IPS-18c (cell line): ENCODE measurements around the gene LAMC1.

Experiments
- H3K4me3 ChIP-seq: 2 replicates; pipeline ENCODE4 v1.7.0; 2013; ENCODE audit warnings: low read depth, mild to moderate bottlenecking, low read length, moderate library complexity; ENCODE audit not compliant: insufficient read depth
- H3K9me3 ChIP-seq: one replicate; pipeline ENCODE4 v1.6.1; 2013; ENCODE audit warnings: mild to moderate bottlenecking, low read length, moderate library complexity; ENCODE audit not compliant: control insufficient read depth, insufficient read depth

LAMC1 gene

DNA sequence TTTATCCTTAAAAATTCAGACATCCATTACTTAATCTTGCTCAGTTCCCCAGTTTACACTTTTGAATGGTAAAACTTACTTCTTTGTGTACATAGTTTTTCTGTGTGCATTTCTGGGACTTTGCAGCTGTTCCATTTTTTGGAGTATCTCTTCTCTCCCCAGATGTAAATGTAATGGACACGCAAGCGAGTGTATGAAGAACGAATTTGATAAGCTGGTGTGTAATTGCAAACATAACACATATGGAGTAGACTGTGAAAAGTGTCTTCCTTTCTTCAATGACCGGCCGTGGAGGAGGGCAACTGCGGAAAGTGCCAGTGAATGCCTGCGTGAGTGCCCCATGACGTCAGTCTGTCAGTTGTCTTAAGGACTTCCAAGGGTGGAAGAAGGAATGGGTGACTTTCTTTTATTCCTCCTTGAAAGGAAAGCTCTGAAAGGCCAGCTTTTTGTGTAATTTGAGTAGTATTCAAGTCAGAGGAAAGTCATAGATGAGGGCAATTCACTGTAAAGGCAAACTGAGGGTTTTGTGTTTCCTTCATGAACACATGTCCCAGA is 87.2 kb downstream of the LAMC1 start:
- no peaks in the 10 kb centered on the region for H3K9me3 ChIP-seq
- H3K4me3 ChIP-seq = no peak overlapping the region

DNA sequence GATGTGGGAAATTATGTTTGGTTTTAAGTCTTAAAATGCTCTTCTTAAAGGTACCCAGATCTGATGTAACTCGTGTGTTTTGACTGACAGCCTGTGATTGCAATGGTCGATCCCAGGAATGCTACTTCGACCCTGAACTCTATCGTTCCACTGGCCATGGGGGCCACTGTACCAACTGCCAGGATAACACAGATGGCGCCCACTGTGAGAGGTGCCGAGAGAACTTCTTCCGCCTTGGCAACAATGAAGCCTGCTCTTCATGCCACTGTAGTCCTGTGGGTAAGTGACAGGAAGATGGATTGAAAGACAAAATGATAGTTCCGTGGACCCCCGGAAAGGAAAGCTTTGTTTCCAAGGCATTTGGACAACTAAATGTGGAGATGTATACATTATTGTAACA is 91.2 kb downstream of the LAMC1 start:
- Histone ChIP-seq H3K4me3 (no peak overlapping the region), H3K9me3 (no peaks in the 10 kb centered on the region)

DNA sequence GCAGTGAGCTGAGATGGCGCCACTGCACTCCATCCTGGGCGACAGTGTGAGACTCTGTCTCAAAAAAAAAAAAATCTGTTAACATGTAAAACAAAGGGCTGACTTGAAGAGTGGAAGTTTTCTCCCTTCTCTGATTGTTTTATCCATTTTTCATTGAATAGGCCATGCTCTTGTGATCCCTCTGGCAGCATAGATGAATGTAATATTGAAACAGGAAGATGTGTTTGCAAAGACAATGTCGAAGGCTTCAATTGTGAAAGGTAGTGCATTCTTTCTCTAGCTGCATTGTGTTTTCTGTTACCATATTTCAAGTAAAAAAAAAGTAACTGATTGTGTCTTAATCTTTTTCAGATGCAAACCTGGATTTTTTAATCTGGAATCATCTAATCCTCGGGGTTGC is 93.2 kb downstream of the LAMC1 start:
- H3K9me3 ChIP-seq = no peaks in the 10 kb centered on the region
- no peak overlapping the region for H3K4me3 ChIP-seq

DNA sequence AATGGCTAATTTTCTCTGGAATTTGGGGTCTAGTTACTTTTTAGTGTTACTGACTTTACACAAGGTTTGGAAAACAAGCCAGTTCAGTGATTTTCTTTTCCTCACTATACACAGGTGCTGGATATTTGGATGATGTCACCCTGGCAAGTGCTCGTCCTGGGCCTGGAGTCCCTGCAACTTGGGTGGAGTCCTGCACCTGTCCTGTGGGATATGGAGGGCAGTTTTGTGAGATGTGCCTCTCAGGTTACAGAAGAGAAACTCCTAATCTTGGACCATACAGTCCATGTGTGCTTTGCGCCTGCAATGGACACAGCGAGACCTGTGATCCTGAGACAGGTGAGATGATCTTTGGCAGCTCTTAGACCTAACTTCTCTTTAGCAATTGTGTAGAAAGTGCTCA is 98.4 kb downstream of the LAMC1 start:
- Histone ChIP-seq H3K4me3 (no peak overlapping the region), H3K9me3 (no peaks in the 10 kb centered on the region)

DNA sequence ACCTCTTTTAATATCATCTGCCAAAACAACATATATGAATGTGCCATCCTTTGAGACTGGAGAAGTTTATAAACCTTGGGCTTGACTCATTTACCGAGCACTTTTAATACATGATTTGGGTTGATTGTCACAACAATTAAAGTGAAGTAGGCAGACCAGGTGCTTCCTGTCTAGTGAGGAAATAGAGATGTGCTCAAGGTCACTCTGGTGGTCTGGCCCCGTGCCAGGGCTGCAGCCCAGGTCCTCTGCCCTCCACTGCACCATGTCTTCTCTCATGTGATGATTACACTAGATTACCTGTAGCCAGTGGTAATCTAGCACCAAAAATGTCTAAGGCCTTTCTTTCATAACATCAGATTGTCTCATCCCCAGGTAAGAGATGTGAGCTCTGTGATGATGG is 101.0 kb downstream of the LAMC1 start:
- no peaks in the 10 kb centered on the region for H3K9me3 ChIP-seq
- no peak overlapping the region for H3K4me3 ChIP-seq

DNA sequence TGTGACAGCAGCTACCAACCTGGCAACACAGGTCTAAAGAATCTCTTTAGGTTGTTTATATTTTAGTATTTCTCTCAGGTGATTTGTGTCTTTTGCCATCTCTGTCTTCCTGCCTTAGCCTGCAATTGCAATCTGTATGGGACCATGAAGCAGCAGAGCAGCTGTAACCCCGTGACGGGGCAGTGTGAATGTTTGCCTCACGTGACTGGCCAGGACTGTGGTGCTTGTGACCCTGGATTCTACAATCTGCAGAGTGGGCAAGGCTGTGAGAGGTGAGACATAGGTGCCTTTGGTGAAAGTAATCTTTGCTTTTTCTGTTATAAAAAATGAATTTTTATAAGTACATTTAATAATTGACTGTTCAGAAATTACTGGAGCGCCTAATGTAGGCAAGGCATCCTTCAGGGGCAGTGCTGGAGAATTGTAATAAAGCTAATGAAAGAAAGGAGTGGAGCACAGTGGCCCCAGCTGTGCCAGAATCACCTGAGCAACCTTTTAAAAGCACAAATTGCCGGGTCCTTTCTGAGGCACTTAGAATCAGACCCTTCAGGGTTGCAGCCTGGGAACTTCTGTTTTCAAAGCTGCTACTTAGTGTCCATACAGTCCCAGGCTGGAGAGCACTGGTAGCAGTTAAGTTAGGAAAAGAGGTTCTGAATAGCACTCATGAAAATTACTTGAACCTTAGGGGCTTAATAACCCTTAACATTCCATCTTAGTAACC is 102.2 kb downstream of the LAMC1 start:
- no peaks in the 10 kb centered on the region for H3K9me3 ChIP-seq

DNA sequence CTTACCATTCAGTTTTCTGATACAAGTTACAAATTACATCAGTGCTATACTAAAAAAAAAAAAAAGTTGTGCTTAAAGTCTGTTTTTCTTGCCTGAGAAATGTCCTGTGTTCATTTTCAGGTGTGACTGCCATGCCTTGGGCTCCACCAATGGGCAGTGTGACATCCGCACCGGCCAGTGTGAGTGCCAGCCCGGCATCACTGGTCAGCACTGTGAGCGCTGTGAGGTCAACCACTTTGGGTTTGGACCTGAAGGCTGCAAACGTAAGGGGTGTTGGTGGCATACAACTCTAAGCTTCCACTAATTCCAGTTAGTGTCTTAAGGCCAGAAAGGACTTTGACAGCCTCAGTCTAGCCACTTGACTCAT is 102.8 kb downstream of the LAMC1 start:
- Histone ChIP-seq H3K4me3 (no peak overlapping the region), H3K9me3 (no peaks in the 10 kb centered on the region)

More for the DNA sequence above, 102.2 kb downstream of the LAMC1 start:
- H3K4me3 ChIP-seq = no peak overlapping the region

DNA sequence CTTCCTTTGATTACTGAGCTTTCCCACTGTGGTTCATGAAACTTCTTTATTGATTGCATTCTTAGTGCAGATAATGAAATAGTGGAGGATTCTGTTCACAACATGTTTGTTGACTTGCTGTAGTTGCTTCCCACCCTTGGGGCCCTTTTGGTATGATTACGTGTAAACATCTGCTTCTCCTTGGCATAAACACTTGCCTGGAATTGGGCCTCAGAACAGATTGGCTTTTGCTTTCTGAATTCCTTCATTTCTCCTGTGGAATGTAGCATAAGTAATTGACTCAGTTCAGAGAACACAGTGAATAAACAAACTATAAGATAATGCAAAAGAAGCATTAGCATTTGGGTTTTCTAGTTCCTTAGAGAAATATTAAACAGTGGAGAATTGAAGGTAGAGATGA is 103.3 kb downstream of the LAMC1 start:
- Histone ChIP-seq H3K4me3 (no peak overlapping the region), H3K9me3 (no peaks in the 10 kb centered on the region)

DNA sequence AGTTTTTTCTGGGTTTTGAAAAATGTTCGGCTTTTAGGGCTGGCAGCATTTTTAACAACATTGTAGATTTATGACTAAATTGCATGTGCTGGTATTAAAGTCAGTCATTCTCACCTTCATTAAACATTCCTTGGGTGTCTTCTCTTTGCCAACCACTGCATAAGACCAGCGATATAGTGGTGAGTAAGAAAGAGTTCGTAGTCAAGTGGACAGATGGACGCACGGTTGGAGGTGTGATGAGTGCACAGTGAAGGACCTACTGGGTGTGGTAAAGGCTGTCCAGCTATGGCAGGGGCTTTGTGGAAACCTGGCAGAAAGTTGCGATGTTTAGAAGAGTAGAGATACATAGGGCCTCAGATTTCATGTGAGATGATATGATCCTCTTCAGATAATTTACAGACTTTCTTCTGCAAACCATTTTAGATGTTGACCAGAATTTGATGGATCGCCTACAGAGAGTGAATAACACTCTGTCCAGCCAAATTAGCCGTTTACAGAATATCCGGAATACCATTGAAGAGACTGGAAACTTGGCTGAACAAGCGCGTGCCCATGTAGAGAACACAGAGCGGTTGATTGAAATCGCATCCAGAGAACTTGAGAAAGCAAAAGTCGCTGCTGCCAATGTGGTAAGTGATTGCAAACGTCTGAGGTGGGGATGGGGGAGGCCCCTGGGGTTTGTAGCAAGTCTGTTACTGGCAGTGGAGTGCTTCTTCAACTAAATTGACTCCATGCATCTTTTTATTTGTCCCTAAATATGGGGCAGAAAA is 106.9 kb downstream of the LAMC1 start:
- H3K4me3 ChIP-seq = no peak overlapping the region
- no peaks in the 10 kb centered on the region for H3K9me3 ChIP-seq

DNA sequence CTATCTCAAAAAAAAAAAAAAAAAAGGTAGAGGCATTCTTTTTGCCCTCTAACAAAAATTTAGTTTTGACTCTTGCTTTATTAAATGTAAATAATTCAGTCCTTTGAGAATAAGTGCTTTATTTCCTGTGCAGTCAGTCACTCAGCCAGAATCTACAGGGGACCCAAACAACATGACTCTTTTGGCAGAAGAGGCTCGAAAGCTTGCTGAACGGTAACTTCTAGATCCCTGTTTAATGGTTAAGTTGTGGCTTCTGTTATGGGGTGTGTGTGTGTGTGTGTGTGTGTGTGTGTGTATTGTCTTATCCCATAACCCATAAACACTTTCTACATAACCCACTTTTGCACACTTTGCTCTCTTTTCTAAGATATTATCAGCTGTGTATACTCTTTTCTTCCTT is 107.9 kb downstream of the LAMC1 start:
- Histone ChIP-seq H3K9me3 (no peaks in the 10 kb centered on the region), H3K4me3 (no peak overlapping the region)

DNA sequence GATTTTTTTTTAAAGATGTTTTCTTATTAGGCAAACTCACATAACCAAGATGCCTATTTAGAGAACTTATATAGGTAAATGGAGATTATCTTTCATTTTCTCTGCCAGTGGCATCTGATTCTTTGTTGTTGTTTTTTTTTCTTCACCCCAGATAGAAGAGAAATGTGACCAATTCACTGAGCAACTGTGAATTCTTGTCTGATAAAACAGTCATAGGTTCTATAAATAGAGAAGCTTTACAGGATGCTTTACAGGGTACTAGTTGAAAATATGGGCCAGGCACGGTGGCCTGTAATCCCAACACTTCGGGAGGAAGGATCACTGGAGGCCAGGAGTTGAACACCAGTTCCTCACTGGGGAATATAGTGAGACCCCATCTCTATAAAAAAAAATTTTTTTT is 112.1 kb downstream of the LAMC1 start:
- H3K4me3 ChIP-seq = no peak overlapping the region
- no peaks in the 10 kb centered on the region for H3K9me3 ChIP-seq

DNA sequence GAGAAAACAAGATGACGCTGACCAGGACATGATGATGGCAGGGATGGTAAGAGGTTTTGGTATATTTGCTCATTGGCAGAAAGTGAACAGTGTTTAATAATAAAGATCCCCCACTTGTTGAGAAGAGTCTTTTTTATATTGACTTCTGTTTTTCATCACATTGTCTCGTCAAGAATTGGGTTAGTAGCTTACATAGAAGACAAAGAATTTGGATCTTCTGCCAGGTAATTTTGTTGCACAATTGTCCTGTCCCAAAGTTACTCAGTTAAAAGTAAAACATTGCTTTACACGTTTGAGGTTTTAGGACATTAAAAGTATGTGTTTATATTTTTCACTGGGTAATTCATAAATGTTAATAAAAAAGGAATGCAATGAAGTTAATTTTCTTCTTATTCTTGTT is 114.6 kb downstream of the LAMC1 start:
- no peak overlapping the region for H3K4me3 ChIP-seq
- no peaks in the 10 kb centered on the region for H3K9me3 ChIP-seq

DNA sequence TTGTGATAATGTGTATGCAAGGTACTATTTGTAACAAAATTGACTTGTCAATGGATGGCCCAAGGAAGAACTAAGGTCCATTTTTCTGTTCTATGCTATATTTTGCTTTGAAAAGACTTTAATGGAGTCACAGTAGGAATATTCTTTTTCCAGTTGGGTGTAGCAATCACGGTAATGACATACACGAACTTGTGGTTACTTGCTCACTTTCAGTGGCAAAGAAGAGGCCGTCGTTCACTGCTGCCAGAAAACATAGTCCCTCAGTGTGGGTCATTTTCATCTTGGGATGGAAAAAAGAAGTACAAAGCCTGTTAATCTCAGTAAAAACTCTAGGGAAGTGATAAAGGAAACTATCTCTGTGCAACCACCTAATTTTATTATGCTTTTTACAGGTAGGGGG is 115.1 kb downstream of the LAMC1 start:
- Histone ChIP-seq H3K9me3 (no peaks in the 10 kb centered on the region), H3K4me3 (no peak overlapping the region)

DNA sequence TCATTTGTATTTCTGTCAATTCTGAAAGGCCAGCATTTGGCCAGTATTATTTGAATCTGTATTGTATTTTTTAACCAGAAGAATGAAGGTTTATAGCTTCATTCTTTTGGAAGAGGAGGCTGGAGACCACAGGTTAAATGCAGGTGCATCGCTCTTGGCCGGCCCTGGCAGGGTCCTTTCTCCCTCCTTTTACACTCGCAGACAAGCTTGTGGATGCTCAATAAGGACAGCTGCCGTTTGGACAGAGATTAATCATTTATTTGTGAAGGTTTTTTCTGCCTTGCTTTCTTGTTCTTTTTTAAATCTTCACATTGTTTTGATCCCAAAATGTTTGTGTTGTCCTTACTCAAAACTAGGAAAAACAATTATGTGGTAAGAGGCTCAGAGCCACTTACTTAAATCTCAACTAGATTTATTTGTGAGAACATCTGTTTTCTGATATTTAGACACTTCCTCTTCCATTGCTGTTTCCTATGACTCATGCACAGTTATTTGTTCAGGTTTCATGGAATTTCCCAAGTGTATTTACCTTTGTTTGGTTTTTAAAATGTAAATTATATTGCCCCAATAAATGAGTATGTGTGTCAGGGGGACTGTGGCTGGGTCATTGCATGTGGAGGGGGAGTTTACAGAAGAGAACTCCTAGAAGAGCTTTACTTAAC is 116.2 kb downstream of the LAMC1 start:
- H3K4me3 ChIP-seq = no peak overlapping the region
- H3K9me3 ChIP-seq = no peaks in the 10 kb centered on the region

DNA sequence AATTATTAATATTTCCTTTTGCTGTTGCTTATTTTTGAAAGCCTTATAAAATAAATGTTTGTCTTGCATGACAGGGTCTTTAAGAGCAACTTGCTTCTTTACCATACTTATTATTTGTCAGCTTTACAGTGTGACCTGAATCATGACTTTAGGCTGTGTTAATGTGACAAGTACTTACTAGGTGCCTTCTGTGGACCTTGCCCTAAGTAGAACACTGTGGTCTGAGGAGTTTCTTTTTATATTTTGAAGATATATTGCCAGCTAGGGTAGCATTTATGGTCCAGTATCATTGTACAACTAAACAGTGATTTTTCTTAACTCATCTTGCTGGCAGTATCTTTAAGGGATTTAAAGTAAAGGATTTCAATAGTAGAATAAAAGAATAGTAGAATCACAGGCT is 117.4 kb downstream of the LAMC1 start:
- Histone ChIP-seq H3K4me3 (no peak overlapping the region), H3K9me3 (no peaks in the 10 kb centered on the region)

DNA sequence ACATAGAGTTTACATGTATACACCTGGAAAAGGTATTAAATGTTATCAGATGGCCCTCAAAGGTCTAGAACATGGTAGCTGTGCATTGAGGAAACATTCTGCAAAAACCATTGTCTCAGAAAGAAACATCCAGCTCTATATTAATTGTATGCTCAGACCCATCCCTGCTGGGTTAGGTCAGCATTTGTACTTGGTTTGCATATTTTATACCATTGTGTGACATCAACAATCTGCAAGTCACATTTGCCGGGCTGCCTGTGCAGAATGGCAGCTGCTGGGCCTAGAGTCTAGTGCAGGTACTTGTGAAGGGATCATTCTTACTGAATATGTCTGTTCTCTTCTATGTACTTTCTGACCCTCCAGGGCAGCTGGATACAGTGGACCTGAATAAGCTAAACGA is 119.0 kb downstream of the LAMC1 start:
- H3K4me3 ChIP-seq = no peak overlapping the region
- H3K9me3 ChIP-seq = no peaks in the 10 kb centered on the region

DNA sequence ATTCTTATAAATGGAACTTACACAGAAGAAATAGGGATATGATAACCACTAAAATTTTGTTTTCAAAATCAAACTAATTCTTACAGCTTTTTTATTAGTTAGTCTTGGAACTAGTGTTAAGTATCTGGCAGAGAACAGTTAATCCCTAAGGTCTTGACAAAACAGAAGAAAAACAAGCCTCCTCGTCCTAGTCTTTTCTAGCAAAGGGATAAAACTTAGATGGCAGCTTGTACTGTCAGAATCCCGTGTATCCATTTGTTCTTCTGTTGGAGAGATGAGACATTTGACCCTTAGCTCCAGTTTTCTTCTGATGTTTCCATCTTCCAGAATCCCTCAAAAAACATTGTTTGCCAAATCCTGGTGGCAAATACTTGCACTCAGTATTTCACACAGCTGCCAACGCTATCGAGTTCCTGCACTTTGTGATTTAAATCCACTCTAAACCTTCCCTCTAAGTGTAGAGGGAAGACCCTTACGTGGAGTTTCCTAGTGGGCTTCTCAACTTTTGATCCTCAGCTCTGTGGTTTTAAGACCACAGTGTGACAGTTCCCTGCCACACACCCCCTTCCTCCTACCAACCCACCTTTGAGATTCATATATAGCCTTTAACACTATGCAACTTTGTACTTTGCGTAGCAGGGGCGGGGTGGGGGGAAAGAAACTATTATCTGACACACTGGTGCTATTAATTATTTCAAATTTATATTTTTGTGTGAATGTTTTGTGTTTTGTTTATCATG is 120.5 kb downstream of the LAMC1 start:
- no peaks in the 10 kb centered on the region for H3K9me3 ChIP-seq
- no peak overlapping the region for H3K4me3 ChIP-seq
